ENCODE measurements around the gene ZNF254.

DNA sequence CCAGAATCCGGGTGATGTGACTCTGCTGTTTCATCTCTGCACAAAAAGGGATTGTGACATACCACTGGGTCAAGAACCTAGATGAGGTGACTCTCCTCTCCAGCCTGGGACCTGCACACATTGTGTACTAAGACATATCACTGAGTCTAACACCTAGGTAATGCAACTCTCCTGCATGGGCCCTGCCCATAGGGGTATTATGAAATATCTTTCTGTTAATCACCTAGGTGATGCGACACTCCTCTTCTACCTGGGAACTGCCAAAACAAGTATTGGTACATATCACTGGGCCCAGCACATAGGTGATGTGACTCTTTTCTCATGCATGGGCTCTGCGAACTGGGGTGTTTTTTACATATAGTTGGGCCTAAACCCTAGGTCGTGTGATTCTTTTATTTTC is 35.5 kb upstream of the ZNF254 start:
- TF ChIP-seq, protein P1, sequence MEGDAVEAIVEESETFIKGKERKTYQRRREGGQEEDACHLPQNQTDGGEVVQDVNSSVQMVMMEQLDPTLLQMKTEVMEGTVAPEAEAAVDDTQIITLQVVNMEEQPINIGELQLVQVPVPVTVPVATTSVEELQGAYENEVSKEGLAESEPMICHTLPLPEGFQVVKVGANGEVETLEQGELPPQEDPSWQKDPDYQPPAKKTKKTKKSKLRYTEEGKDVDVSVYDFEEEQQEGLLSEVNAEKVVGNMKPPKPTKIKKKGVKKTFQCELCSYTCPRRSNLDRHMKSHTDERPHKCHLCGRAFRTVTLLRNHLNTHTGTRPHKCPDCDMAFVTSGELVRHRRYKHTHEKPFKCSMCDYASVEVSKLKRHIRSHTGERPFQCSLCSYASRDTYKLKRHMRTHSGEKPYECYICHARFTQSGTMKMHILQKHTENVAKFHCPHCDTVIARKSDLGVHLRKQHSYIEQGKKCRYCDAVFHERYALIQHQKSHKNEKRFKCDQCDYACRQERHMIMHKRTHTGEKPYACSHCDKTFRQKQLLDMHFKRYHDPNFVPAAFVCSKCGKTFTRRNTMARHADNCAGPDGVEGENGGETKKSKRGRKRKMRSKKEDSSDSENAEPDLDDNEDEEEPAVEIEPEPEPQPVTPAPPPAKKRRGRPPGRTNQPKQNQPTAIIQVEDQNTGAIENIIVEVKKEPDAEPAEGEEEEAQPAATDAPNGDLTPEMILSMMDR (IDR thresholded peaks at IDR 0.05), result no peak
- TF ChIP-seq POLR2A (IDR thresholded peaks at IDR 0.05), result no peak
